Inflammatory macrophage treated with lipopolysaccharide for 4 hours (primary cell): Measurements from ENCODE around the gene CORO2B.
A peak's percentile ranks its signal among the peaks of the same experiment; 100 is the strongest.
"Not testable (repeated sequence)": the region's sequence is repeated elsewhere in the genome, so short reads cannot be mapped to it uniquely, and the experiment has no call there.

Experiments used
- DNase-seq: peaks from one replicate; pipeline ENCODE4 v3.0.0-alpha.2; 2020

Gene CORO2B

GRCh38 chr15:68632101-68632500 is 53.3 kb downstream of the CORO2B start:
- DNase-seq: no peak

GRCh38 chr15:68633231-68634121 is 54.7 kb downstream of the CORO2B start:
- DNase-seq: no peak

GRCh38 chr15:68634122-68634482 is 55.3 kb downstream of the CORO2B start:
- no peak for DNase-seq

- no peak for DNase-seq
These were observed 55.7 kb downstream of the CORO2B start for GRCh38 chr15:68634531-68634930.

GRCh38 chr15:68635141-68635540 is 56.3 kb downstream of the CORO2B start:
- DNase-seq: no peak

GRCh38 chr15:68636256-68636655 is 57.5 kb downstream of the CORO2B start:
- DNase-seq: no peak

- no peak for DNase-seq
These were observed 59.1 kb downstream of the CORO2B start for GRCh38 chr15:68637767-68638404.

GRCh38 chr15:68638953-68639515 is 60.2 kb downstream of the CORO2B start:
- no peak for DNase-seq

GRCh38 chr15:68639926-68640600 is 61.3 kb downstream of the CORO2B start:
- DNase-seq: no peak

GRCh38 chr15:68640791-68641331 is 62.1 kb downstream of the CORO2B start:
- DNase-seq: no peak

- no peak for DNase-seq
These were observed 62.6 kb downstream of the CORO2B start for GRCh38 chr15:68641376-68641775.

- no peak for DNase-seq
These were observed 63.7 kb downstream of the CORO2B start for GRCh38 chr15:68642491-68642845.

- no peak for DNase-seq
These were observed 64.5 kb downstream of the CORO2B start for GRCh38 chr15:68643216-68643830.

- DNase-seq: peak; percentile 18
These were observed 65.5 kb downstream of the CORO2B start for GRCh38 chr15:68644083-68644904.

- DNase-seq: no peak
These were observed 66.2 kb downstream of the CORO2B start for GRCh38 chr15:68644996-68645395.

- peak; percentile 38 for DNase-seq
These were observed 67.4 kb downstream of the CORO2B start for GRCh38 chr15:68646156-68646555.

GRCh38 chr15:68646696-68647095 is 67.9 kb downstream of the CORO2B start:
- DNase-seq: no peak

GRCh38 chr15:68647361-68647760 is 68.6 kb downstream of the CORO2B start:
- not testable (repeated sequence) for DNase-seq

- peak; percentile 45 for DNase-seq
These were observed 72.3 kb downstream of the CORO2B start for GRCh38 chr15:68650901-68651709.

- DNase-seq: no peak
These were observed 73.2 kb downstream of the CORO2B start for GRCh38 chr15:68651916-68652525.
